Spleen (tissue), 7 donors: ENCODE results near the gene PCSK6.

ENCODE experiments used
- CTCF ChIP-seq, 11 experiments: fragments of 200-600 bp in 7 of 11; fragments of 450-650 bp in 4 of 11; sonication (generic) in 4 of 11; IDR thresholded peaks in 8 of 11; conservative IDR thresholded peaks in 3 of 11; 1 replicate in 7 of 11; 2 replicates in 4 of 11; pipeline versions ENCODE4 v1.4.0 to v1.8.0; 2016 to 2021; ENCODE audit warnings: antibody characterized with exemption in 11 of 11, inconsistent platforms in 4 of 11, mild to moderate bottlenecking in 1 of 11
- POLR2A ChIP-seq, 3 donors: fragments of 450-650 bp; IDR thresholded peaks; one replicate each; pipeline ENCODE4 v1.5.1; 2017; ENCODE audit warnings: antibody characterized with exemption in 3 of 3, mild to moderate bottlenecking in 1 of 3
- donor health status: DM: no; HTN: no; CAD: no; lungs with moderate emphysema.
- donor health status: DM: no; HTN: no; CAD: no.
- donor health status: DM: no; HTN: no; CAD: no.

DNA sequence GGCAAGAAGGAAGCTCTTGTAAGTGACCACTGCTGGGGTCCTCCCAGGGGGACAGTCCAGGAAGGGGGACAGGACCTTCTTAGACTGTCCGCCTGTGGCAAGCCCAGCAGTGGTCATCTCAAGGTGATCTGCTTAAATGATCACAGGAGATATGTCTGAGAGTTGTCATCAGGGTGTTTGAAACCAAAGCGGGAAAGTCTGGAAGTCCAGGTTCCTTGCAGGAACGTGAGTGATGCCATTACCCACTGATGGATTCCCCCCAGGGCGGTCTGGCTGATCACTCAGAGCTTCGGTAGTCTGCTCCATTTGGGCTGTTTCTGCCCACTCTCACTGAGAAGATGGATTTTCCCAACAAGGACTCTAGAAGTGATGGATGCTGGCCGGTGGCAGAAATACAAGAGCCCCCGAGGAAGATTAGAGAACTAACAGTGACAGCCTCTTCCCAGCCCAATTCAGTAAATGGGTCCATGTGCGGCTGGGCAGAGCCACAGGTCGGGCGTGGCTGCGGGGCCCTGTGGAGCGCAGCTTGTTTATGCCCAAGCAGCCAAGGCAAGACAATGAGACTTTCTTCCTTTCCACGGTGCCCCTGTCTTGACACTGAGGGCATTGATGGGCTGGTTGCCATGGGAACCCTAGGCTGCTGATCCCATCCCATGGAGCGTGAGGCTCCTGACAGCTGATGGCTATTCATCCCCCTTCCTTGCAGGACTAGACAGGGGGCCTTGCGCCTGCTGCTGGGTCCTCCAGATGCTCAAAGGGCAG lies 9.5 kb downstream of the PCSK6 start:
- TF ChIP-seq CTCF (IDR thresholded peaks at IDR 0.05 in 8 of 11, conservative IDR thresholded peaks at IDR 0.05 in 3 of 11) (no peak), POLR2A (IDR thresholded peaks at IDR 0.05) (no peak)
